Measurements from ENCODE around the gene NECTIN4. TPM values are rescaled to one million over a fixed set of nuclear protein-coding genes. Genes with fewer than 3 reads are reported as not detected.

NECTIN4 gene
- total RNA-seq, 4 donors from 2014 or later, result not detected

- Histone ChIP-seq H3K4me1 (peaks cover 0 to 25% (median 12%) of the 10 kb centered on the region in 4 donors), H3K27me3 (no peaks in the 10 kb centered on the region), H3K4me3 (peak within 1 kb of the TSS; percentile 67 to 94 (median 80)), H3K27ac (peak within 1 kb of the TSS; percentile 65 to 95 (median 92)), H3K9me3 (no peaks in the 10 kb centered on the region), H3K36me3 (peaks cover 3 to 52% (median 7%) of the 10 kb centered on the region in 3 donors)
- DNase-seq (ENCODE audit: low spot score in 2 of 2), result peak; percentile 91 to 95
- peak in 1 of 5 experiments; percentile 22 for TF ChIP-seq CTCF (IDR thresholded peaks at IDR 0.05)
- peak; percentile 29 to 95 for TF ChIP-seq EP300 (IDR thresholded peaks at IDR 0.05)
- peak; percentile 59 to 70 for TF ChIP-seq POLR2A (IDR thresholded peaks at IDR 0.05)
- 0 to 1% methylated on average over 28 to 29 of the region's 29 CpGs for WGBS, 2 donors
Observed at GRCh38 chr1:161045736-161046604, 43.4 kb downstream of the NECTIN4 start, which contains the start of gene USF1. TSS of gene USF1 (minus strand) at chr1:161045977. CDS start at chr1:161043275, 2,702 bp downstream.

GRCh38 chr1:161044908-161045735 lies 44.2 kb downstream of the NECTIN4 start:
- no peaks in the 10 kb centered on the region for H3K27me3 ChIP-seq
- peak overlapping the region; percentile 67 to 94 (median 80) for H3K4me3 ChIP-seq
- H3K4me1 ChIP-seq, result peaks cover 0 to 25% (median 12%) of the 10 kb centered on the region in 4 donors
- peak in 1 of 2 donors; percentile 43 for DNase-seq (ENCODE audit: low spot score in 2 of 2)
- WGBS, 2 donors, result 0% methylated on average over 39 to 46 of the region's 48 CpGs
- peak overlapping the region; percentile 65 to 95 (median 92) for H3K27ac ChIP-seq
- peaks cover 9 to 57% (median 15%) of the 10 kb centered on the region in 3 donors for H3K36me3 ChIP-seq
- no peaks in the 10 kb centered on the region for H3K9me3 ChIP-seq
- TF ChIP-seq POLR2A (IDR thresholded peaks at IDR 0.05) (no peak), EP300 (IDR thresholded peaks at IDR 0.05) (peak in 1 of 2 donors; percentile 53)

- Histone ChIP-seq H3K9me3 (no peaks in the 10 kb centered on the region), H3K4me1 (peaks cover 0 to 25% (median 12%) of the 10 kb centered on the region in 4 donors), H3K36me3 (peaks cover 9 to 59% (median 21%) of the 10 kb centered on the region in 3 donors), H3K27ac (peak overlapping the region; percentile 65 to 95 (median 92)), H3K27me3 (no peaks in the 10 kb centered on the region), H3K4me3 (peak overlapping the region; percentile 67 to 94 (median 80))
- TF ChIP-seq EP300 (IDR thresholded peaks at IDR 0.05) (no peak), CTCF (IDR thresholded peaks at IDR 0.05) (no peak), POLR2A (IDR thresholded peaks at IDR 0.05) (no peak)
- no peak for DNase-seq (ENCODE audit: low spot score in 2 of 2)
Observed at GRCh38 chr1:161044535-161044907, 44.8 kb downstream of the NECTIN4 start.

- H3K4me3 ChIP-seq, result no peak overlapping the region
- no peaks in the 10 kb centered on the region for H3K9me3 ChIP-seq
- H3K27ac ChIP-seq, result peak overlapping the region in 1 of 4 donors; percentile 73
- no peaks in the 10 kb centered on the region for H3K27me3 ChIP-seq
- TF ChIP-seq CTCF (IDR thresholded peaks at IDR 0.05), result no peak
- no peak for TF ChIP-seq POLR2A (IDR thresholded peaks at IDR 0.05)
- TF ChIP-seq EP300 (IDR thresholded peaks at IDR 0.05), result no peak
- no peak for DNase-seq (ENCODE audit: low spot score in 2 of 2)
- peaks cover 9 to 41% (median 24%) of the 10 kb centered on the region in 3 donors for H3K36me3 ChIP-seq
- 78 to 84% methylated on average over 3 to 5 of the region's 5 CpGs for WGBS, 2 donors
- H3K4me1 ChIP-seq, result peaks cover 0 to 33% (median 13%) of the 10 kb centered on the region in 4 donors
Observed at GRCh38 chr1:161039546-161039945, 49.8 kb downstream of the NECTIN4 start.

- H3K4me1 ChIP-seq, result peaks cover 0 to 29% (median 9%) of the 10 kb centered on the region in 4 donors
- no peak for TF ChIP-seq EP300 (IDR thresholded peaks at IDR 0.05)
- no peak for TF ChIP-seq CTCF (IDR thresholded peaks at IDR 0.05)
- no peak for TF ChIP-seq POLR2A (IDR thresholded peaks at IDR 0.05)
- H3K4me3 ChIP-seq, result peak overlapping the region in 2 of 4 donors; percentile 58 to 66
- 13 to 20% methylated on average over 1 to 3 of the region's 3 CpGs for WGBS, 2 donors
- peaks cover 9 to 41% (median 24%) of the 10 kb centered on the region in 3 donors for H3K36me3 ChIP-seq
- DNase-seq (ENCODE audit: low spot score in 2 of 2), result no peak
- peak overlapping the region in 1 of 4 donors; percentile 73 for H3K27ac ChIP-seq
- no peaks in the 10 kb centered on the region for H3K27me3 ChIP-seq
- H3K9me3 ChIP-seq, result no peaks in the 10 kb centered on the region
Observed at GRCh38 chr1:161039154-161039545, 50.2 kb downstream of the NECTIN4 start.

Data from tibial nerve (tissue), 4 donors.